Stimulated activated naive CD8-positive, alpha-beta T cell treated with anti-CD3 and anti-CD28 coated beads, Interleukin-15, amount 100 ng/mL, for 72 hours (primary cell): ENCODE measurements around the gene OXER1.

Source experiments
- ATAC-seq: fragments of 150-1000 bp; cut with Tn5 transposase; 2 replicates; pipeline ENCODE4 v1.10.0; 2021; ENCODE audit warnings: mild to moderate bottlenecking, moderate library complexity
- DNase-seq, 2 donors: peaks; one replicate each; pipeline ENCODE4 v3.0.0; 2021 to 2022
- H3K27ac Mint-ChIP-seq, 2 donors: one replicate each; pipeline ENCODE4 v1.8.0; 2022; ENCODE audit warnings: mild to moderate bottlenecking in 2 of 2, mixed read lengths in 2 of 2, moderate library complexity in 2 of 2
- H3K27me3 Mint-ChIP-seq: one replicate; pipeline ENCODE4 v1.8.0; 2022; ENCODE audit warnings: mixed read lengths
- H3K4me1 Mint-ChIP-seq: one replicate; pipeline ENCODE4 v1.8.0; 2022; ENCODE audit warnings: mild to moderate bottlenecking, mixed read lengths
- H3K4me3 Mint-ChIP-seq, 2 donors: one replicate each; pipeline ENCODE4 v1.8.0; 2022; ENCODE audit warnings: mild to moderate bottlenecking in 2 of 2, mixed read lengths in 2 of 2, moderate library complexity in 1 of 2
- H3K9me3 Mint-ChIP-seq, 2 donors: one replicate each; pipeline ENCODE4 v1.8.0; 2022; ENCODE audit warnings: mixed read lengths in 2 of 2

Gene OXER1

DNA sequence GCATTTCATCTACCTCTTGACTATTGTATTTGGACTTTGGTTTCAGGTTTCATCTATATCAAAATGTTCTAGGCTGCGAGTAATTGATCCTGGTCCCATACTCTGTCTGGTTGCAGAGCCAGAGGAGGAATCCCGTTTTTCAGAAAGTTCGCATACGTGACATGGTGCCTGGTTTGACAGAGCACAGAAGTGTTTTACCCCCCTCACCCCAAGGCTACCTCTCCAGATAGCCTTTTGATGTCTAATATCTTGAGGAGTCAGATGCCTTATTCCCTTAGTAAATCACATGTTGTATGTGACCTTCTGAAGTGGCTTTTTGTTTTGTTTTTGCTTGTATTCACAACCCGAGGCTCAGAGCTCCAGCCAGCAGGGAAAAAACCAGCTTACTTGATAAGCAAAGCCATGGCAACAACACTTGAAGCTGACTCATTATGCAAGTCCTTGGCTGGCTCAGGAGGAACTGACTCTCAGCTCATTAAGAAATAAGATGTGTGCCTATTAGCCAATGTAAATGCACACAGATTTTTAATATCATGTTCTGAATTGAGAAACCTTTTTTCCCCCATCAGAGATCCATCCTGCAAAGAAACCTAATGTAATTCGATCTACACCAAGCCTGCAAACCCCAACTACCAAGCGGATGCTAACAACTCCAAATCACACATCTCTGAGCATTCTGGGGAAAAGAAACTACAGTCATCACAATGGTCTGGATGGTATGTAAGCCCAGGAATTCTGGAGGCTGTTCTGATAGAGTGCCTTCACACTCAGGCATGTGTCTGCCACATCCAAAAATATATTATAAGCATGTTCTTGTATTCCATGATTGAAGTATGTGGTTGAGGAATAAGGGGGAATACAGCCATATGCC is 41.4 kb downstream of the OXER1 start:
- Mint-ChIP-seq H3K4me3 (no peak overlapping the region), H3K27me3 (no peaks in the 10 kb centered on the region), H3K4me1 (peaks cover 12% of the 10 kb centered on the region), H3K27ac (peak overlapping the region in 1 of 2 donors; percentile 82), H3K9me3 (no peaks in the 10 kb centered on the region)
- ATAC-seq: peak; percentile 97
- DNase-seq: peak; percentile 26 to 68

DNA sequence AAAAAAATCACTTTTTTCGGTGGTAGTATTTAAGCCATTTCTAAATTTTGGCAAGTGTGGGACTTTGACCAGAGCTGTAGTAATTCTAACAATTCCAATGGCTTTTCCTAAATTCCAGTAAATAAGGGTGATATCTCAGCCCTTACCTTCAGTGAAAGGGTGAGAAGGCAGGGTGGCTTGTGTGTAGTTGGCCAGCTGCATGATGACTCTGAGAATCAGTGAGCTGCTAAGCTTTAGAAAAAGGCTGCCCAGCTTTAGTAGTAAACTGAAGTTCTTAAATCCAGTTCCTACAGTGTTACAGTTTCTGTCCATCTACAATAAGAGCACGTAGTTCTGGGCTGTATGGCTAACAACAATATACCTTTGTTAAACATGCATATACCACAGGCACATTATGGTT is 42.0 kb downstream of the OXER1 start:
- DNase-seq (no peak), ATAC-seq (no peak)
- H3K9me3 Mint-ChIP-seq: no peaks in the 10 kb centered on the region
- no peak overlapping the region for H3K4me3 Mint-ChIP-seq
- H3K27me3 Mint-ChIP-seq: no peaks in the 10 kb centered on the region
- H3K4me1 Mint-ChIP-seq: peaks cover 12% of the 10 kb centered on the region
- no peak overlapping the region for H3K27ac Mint-ChIP-seq

DNA sequence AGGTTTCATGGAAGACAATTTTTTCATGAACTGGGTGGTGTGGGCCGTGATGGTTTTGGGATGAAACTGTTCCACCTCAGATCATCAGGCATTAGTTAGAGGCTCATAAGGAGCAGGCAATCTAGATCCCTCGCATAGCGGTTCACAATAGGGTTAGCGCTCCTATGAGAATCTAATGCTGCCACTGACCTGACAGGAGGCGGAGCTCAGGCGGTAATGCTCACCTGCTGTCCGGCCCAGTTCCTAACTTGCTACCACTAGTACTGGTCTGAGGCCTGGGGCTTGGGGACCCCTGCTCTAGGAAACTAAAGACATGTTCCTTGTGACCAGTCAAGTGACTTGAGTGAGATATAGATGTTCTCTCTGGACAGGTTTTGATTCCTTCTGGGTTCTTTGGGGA is 49.2 kb downstream of the OXER1 start:
- DNase-seq: no peak
- no peak overlapping the region for H3K27ac Mint-ChIP-seq
- H3K9me3 Mint-ChIP-seq: no peaks in the 10 kb centered on the region
- ATAC-seq: no peak
- no peaks in the 10 kb centered on the region for H3K4me1 Mint-ChIP-seq
- no peak overlapping the region for H3K4me3 Mint-ChIP-seq
- no peaks in the 10 kb centered on the region for H3K27me3 Mint-ChIP-seq

GRCh38 chr2:42713920-42714319 is 50.0 kb downstream of the OXER1 start:
- no peaks in the 10 kb centered on the region for H3K4me1 Mint-ChIP-seq
- no peaks in the 10 kb centered on the region for H3K27me3 Mint-ChIP-seq
- H3K27ac Mint-ChIP-seq: no peak overlapping the region
- H3K4me3 Mint-ChIP-seq: no peak overlapping the region
- no peaks in the 10 kb centered on the region for H3K9me3 Mint-ChIP-seq
- ATAC-seq: no peak
- DNase-seq: no peak

DNA sequence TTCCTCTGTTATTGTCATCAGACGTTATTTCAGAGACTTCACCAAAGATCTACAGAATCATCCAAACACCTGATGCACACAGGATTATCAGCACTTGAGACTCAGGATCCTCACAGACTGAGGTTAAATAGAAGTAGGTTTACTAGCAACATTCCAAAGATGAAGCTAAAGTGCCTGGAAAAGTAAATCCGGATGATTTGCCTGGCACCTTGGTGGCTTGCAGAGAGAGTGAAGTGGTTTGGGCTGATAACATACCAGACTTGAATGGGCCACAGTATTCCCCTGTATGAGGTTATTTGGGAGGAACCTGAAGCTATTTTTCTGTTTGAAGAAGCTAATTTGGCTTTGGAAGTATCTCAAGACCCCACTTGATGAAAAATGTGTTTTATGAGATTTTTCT is 51.0 kb downstream of the OXER1 start:
- no peaks in the 10 kb centered on the region for H3K27me3 Mint-ChIP-seq
- H3K9me3 Mint-ChIP-seq: no peaks in the 10 kb centered on the region
- no peak for ATAC-seq
- no peak overlapping the region for H3K4me3 Mint-ChIP-seq
- H3K27ac Mint-ChIP-seq: no peak overlapping the region
- DNase-seq: no peak
- no peaks in the 10 kb centered on the region for H3K4me1 Mint-ChIP-seq
